Tibial artery (tissue), 4 donors: Measurements from ENCODE around the gene PTCH1.
A peak's percentile ranks its signal among the peaks of the same experiment; 100 is the strongest.

ENCODE experiments used
- DNase-seq, 2 donors: peaks; one replicate each; pipeline ENCODE4 v3.0.0-alpha.2; 2019
- H3K27ac ChIP-seq, 2 donors: fragments of 200-600 bp; sonication (generic) in 1 of 2; 1 replicate in 1 of 2; 2 replicates in 1 of 2; pipeline ENCODE4 v1.5.1; 2018 to 2019; ENCODE audit warnings: mild to moderate bottlenecking in 1 of 2
- H3K27me3 ChIP-seq, 2 donors: fragments of 200-600 bp; sonication (generic) in 1 of 2; one replicate each; pipeline versions ENCODE4 v1.5.1 to v1.6.0; 2016 to 2019
- H3K36me3 ChIP-seq, 3 donors: fragments of 200-600 bp; sonication (generic) in 2 of 3; one replicate each; pipeline ENCODE4 v1.5.1; 2016 to 2019; ENCODE audit warnings: mild to moderate bottlenecking in 2 of 3
- H3K4me1 ChIP-seq, 4 donors: fragments of 200-600 bp; sonication (generic) in 2 of 4; 1 replicate in 3 of 4; 2 replicates in 1 of 4; pipeline ENCODE4 v1.5.1; 2016 to 2019
- H3K4me3 ChIP-seq, 2 donors: fragments of 200-600 bp; sonication (generic) in 1 of 2; 1 replicate in 1 of 2; 2 replicates in 1 of 2; pipeline ENCODE4 v1.5.1; 2018 to 2019; ENCODE audit warnings: mild to moderate bottlenecking in 2 of 2
- H3K9me3 ChIP-seq, 3 donors: fragments of 200-600 bp; sonication (generic) in 1 of 3; one replicate each; pipeline ENCODE4 v1.5.1; 2016 to 2019
- intact Hi-C: fragments of 100-400 bp; cut with DNase I; formaldehyde crosslinking; loops from one replicate; pipeline ENCODE4 v1.15.0; 2023; ENCODE audit warnings: low total_unique reads
- TF ChIP-seq, protein P1 (sequence below), 2 experiments: fragments of 200-600 bp in 1 of 2; fragments of 450-650 bp in 1 of 2; IDR thresholded peaks; one replicate each; pipeline ENCODE4 v1.5.1; 2017 to 2019; ENCODE audit warnings: antibody characterized with exemption in 2 of 2, mild to moderate bottlenecking in 1 of 2, moderate library complexity in 1 of 2

The PTCH1 gene

GRCh38 chr9:95431286-95431685, 85.5 kb downstream of the PTCH1 start:
- intact Hi-C loops: no loop called here
- TF ChIP-seq, protein P1, sequence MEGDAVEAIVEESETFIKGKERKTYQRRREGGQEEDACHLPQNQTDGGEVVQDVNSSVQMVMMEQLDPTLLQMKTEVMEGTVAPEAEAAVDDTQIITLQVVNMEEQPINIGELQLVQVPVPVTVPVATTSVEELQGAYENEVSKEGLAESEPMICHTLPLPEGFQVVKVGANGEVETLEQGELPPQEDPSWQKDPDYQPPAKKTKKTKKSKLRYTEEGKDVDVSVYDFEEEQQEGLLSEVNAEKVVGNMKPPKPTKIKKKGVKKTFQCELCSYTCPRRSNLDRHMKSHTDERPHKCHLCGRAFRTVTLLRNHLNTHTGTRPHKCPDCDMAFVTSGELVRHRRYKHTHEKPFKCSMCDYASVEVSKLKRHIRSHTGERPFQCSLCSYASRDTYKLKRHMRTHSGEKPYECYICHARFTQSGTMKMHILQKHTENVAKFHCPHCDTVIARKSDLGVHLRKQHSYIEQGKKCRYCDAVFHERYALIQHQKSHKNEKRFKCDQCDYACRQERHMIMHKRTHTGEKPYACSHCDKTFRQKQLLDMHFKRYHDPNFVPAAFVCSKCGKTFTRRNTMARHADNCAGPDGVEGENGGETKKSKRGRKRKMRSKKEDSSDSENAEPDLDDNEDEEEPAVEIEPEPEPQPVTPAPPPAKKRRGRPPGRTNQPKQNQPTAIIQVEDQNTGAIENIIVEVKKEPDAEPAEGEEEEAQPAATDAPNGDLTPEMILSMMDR (IDR thresholded peaks at IDR 0.05): no peak
- Histone ChIP-seq H3K27me3 (peaks cover 0 to 13% of the 10 kb centered on the region in 2 donors), H3K27ac (no peak overlapping the region), H3K9me3 (peaks cover 0 to 9% (median 0%) of the 10 kb centered on the region in 3 donors), H3K36me3 (no peaks in the 10 kb centered on the region), H3K4me3 (no peak overlapping the region), H3K4me1 (peaks cover 0 to 12% (median 4%) of the 10 kb centered on the region in 4 donors)
- DNase-seq: no peak

DNA sequence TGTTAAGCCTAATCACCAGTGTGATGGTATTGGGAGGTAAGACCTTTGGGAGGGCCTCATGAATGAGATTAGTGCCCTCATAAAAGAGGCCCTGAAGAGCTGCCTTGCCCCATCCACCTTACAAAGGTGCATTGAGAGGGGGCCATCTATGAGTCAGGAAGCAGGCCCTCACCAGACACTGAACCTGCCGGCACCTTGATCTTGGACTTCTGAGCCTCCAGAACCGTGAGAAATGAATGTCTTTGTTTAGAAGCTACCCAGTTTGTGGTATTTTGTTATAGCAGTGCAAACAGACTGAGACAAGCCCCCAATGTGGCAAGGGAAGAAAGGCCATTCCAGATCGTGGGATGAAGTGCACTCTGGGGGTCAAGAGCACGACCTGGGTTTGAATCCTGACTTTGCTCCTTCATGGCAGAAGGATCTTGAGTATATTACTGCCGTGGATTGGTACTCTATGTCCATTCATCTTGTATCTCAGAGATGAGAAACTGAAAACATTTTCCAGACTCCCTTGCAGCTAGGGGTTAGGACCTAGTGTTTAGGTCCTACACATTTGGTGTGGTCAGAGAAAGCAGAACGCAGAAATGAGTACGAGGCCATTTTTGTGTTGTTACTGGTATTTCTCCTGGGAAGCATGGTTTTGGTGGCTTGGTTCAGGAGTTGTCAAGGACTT, 86.7 kb downstream of the PTCH1 start:
- intact Hi-C loops: no loop called here
- Histone ChIP-seq H3K27ac (no peak overlapping the region), H3K4me3 (no peak overlapping the region), H3K36me3 (no peaks in the 10 kb centered on the region), H3K4me1 (peaks cover 0 to 16% (median 6%) of the 10 kb centered on the region in 4 donors), H3K9me3 (peaks cover 0 to 9% (median 0%) of the 10 kb centered on the region in 3 donors), H3K27me3 (peaks cover 0 to 13% of the 10 kb centered on the region in 2 donors)
- DNase-seq: no peak
- TF ChIP-seq, protein P1 (IDR thresholded peaks at IDR 0.05): no peak

DNA sequence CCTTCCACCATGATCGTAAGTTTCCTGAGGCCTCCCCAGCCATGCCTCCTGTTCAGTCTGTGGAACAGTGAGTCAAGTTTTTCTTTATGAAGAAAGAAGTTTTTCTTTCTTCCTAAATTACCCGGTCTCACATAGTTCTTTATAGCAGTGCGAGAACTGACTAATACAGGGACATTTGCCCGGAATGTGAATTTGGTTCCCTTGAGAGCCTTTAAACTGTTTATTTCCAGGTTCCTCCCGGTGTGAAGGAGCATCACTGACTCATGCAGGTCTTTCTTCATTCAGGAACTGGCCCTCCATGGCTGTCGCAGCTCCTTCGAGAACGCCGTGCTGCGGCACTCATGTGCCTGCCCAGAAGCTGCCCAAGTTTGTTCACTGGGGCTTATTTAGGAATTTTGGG, 87.7 kb downstream of the PTCH1 start:
- TF ChIP-seq, protein P1 (IDR thresholded peaks at IDR 0.05): no peak
- intact Hi-C loops: no loop called here
- Histone ChIP-seq H3K27ac (no peak overlapping the region), H3K4me1 (peaks cover 0 to 16% (median 6%) of the 10 kb centered on the region in 4 donors), H3K9me3 (peaks cover 0 to 13% (median 2%) of the 10 kb centered on the region in 3 donors), H3K27me3 (peaks cover 0 to 10% of the 10 kb centered on the region in 2 donors), H3K4me3 (no peak overlapping the region), H3K36me3 (no peaks in the 10 kb centered on the region)
- DNase-seq: no peak

DNA sequence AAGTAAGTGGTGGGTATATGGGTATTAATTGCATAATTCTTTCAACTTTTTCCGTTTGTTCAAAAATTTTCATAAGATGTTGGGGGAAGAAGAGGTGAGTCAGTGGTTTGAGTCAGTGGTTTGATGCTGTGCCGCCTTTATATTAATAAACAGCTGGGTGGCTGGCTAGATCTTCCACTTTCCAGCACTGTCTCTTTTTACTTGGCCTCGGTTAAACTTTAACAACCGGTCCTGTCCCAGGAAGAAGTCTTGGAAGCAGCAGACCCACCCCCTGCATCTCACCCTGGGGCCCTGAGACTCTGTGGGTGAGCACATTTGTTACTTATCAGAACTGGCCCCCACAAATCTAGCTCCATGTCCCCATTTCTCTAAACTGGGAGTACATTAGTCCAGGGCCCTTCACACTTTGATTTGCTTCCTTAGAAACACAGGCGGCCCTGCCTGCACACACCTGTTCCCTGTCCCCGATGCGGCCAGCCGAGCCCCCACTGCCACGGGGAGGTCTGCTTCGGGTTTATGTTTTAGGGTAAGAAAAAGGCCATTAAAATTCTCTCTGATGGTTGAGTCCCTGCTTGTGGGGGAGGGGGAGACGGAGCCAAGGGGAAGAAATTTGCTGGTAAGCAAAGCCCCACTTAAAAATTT, 90.7 kb downstream of the PTCH1 start:
- Histone ChIP-seq H3K27me3 (no peaks in the 10 kb centered on the region), H3K9me3 (peaks cover 0 to 42% (median 21%) of the 10 kb centered on the region in 3 donors), H3K4me3 (peak overlapping the region; percentile 34 to 54), H3K36me3 (peaks cover 0 to 5% (median 5%) of the 10 kb centered on the region in 3 donors), H3K4me1 (peaks cover 0 to 16% (median 6%) of the 10 kb centered on the region in 4 donors), H3K27ac (no peak overlapping the region)
- no peak for DNase-seq
- intact Hi-C loops: no loop called here
- TF ChIP-seq, protein P1 (IDR thresholded peaks at IDR 0.05): no peak

- Histone ChIP-seq H3K4me3 (no peak overlapping the region), H3K27ac (no peak overlapping the region), H3K4me1 (peaks cover 0 to 16% (median 6%) of the 10 kb centered on the region in 4 donors), H3K27me3 (no peaks in the 10 kb centered on the region), H3K9me3 (peaks cover 0 to 36% (median 23%) of the 10 kb centered on the region in 3 donors), H3K36me3 (peaks cover 0 to 5% (median 5%) of the 10 kb centered on the region in 3 donors)
- intact Hi-C loops: no loop called here
- DNase-seq: no peak
- TF ChIP-seq, protein P1 (IDR thresholded peaks at IDR 0.05): no peak
These were observed 94.1 kb downstream of the PTCH1 start for GRCh38 chr9:95422650-95423049.
